ENCODE measurements around the gene GRIN2A.

DNA sequence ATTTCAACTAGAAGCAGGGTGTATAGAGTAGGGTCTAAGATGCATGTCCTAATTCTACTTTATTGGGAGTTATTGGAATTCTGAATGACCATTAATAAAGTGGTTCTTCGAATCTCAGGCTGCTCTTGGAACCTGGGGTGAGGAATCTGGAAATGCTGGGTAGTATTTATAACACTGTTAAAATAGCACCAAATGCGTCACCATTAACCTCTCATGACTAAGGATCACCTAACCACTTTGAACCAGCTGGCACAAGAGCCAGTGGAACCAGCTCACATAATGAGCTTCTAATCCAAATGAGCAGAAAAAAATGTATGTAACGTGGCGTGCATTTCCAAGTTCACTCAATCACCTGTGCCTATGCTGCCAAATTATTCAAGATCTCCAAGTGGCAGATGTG, 281.7 kb downstream of the GRIN2A start:
- TF ChIP-seq, protein P1, sequence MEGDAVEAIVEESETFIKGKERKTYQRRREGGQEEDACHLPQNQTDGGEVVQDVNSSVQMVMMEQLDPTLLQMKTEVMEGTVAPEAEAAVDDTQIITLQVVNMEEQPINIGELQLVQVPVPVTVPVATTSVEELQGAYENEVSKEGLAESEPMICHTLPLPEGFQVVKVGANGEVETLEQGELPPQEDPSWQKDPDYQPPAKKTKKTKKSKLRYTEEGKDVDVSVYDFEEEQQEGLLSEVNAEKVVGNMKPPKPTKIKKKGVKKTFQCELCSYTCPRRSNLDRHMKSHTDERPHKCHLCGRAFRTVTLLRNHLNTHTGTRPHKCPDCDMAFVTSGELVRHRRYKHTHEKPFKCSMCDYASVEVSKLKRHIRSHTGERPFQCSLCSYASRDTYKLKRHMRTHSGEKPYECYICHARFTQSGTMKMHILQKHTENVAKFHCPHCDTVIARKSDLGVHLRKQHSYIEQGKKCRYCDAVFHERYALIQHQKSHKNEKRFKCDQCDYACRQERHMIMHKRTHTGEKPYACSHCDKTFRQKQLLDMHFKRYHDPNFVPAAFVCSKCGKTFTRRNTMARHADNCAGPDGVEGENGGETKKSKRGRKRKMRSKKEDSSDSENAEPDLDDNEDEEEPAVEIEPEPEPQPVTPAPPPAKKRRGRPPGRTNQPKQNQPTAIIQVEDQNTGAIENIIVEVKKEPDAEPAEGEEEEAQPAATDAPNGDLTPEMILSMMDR (IDR thresholded peaks at IDR 0.05; ENCODE audit: poor library complexity), result no peak
- TF ChIP-seq EZH2phosphoT487 (IDR thresholded peaks at IDR 0.05; ENCODE audit: low read depth, severe bottlenecking, unreplicated experiment) (no peak), EZH2 (IDR thresholded peaks at IDR 0.05; ENCODE audit: borderline replicate concordance) (no peak)

All from hepatocyte (in vitro differentiated cells).